Measurements from ENCODE around the gene USP36.

USP36 gene

GRCh38 chr17:78844301-78845005 is 3.8 kb upstream of the USP36 start:
- H3K4me3 ChIP-seq (ENCODE audit: low read length), result no peak overlapping the region
- TF ChIP-seq, protein P1, sequence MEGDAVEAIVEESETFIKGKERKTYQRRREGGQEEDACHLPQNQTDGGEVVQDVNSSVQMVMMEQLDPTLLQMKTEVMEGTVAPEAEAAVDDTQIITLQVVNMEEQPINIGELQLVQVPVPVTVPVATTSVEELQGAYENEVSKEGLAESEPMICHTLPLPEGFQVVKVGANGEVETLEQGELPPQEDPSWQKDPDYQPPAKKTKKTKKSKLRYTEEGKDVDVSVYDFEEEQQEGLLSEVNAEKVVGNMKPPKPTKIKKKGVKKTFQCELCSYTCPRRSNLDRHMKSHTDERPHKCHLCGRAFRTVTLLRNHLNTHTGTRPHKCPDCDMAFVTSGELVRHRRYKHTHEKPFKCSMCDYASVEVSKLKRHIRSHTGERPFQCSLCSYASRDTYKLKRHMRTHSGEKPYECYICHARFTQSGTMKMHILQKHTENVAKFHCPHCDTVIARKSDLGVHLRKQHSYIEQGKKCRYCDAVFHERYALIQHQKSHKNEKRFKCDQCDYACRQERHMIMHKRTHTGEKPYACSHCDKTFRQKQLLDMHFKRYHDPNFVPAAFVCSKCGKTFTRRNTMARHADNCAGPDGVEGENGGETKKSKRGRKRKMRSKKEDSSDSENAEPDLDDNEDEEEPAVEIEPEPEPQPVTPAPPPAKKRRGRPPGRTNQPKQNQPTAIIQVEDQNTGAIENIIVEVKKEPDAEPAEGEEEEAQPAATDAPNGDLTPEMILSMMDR (IDR thresholded peaks at IDR 0.05; ENCODE audit: insufficient read depth, low read depth, low read length, missing control alignments), result no peak
- DNase-seq (ENCODE audit: low read depth), result peak; percentile 46

- DNase-seq (ENCODE audit: low read depth), result peak; percentile 60
- H3K4me3 ChIP-seq (ENCODE audit: low read length), result no peak overlapping the region
- TF ChIP-seq, protein P1 (IDR thresholded peaks at IDR 0.05; ENCODE audit: insufficient read depth, low read depth, low read length, missing control alignments), result peak; percentile 79
Measured at GRCh38 chr17:78842881-78843565, 2.4 kb upstream of the USP36 start.

- DNase-seq (ENCODE audit: low read depth), result no peak
- peak overlapping the region; percentile 88 for H3K4me3 ChIP-seq (ENCODE audit: low read length)
- TF ChIP-seq, protein P1 (IDR thresholded peaks at IDR 0.05; ENCODE audit: insufficient read depth, low read depth, low read length, missing control alignments), result no peak
Measured at GRCh38 chr17:78840530-78840779, 159 bp downstream of the USP36 start.

- peak; percentile 48 for DNase-seq (ENCODE audit: low read depth)
- TF ChIP-seq, protein P1 (IDR thresholded peaks at IDR 0.05; ENCODE audit: insufficient read depth, low read depth, low read length, missing control alignments), result no peak
- H3K4me3 ChIP-seq (ENCODE audit: low read length), result peak overlapping the region; percentile 88
Measured at GRCh38 chr17:78839762-78840529, 668 bp downstream of the USP36 start.

DNA sequence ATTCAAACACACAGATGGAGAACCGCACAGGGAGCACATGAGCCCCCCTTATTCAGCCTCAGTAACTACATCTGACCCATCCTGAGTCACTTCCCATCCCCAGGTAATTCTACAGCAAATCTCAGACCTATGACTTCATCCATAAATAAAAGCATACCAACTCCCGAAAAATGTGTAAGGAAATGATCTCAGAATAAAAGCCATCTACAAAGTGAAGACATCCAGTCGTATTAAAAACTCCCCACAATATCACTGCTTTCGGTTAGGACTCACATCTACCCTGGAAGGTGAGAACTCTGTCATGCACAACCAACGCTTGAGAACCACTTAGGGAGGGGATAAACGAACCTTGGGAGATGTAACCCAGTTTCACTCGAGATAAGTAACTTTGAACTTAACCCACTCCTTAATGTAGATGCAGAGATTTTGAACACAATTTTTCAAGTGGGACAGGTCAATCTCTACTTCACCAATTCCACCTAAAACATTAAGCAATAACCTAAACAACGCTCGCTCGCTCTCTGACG is 1.3 kb downstream of the USP36 start:
- peak; percentile 79 for DNase-seq (ENCODE audit: low read depth)
- TF ChIP-seq, protein P1 (IDR thresholded peaks at IDR 0.05; ENCODE audit: insufficient read depth, low read depth, low read length, missing control alignments), result no peak
- peak overlapping the region; percentile 88 for H3K4me3 ChIP-seq (ENCODE audit: low read length)

DNA sequence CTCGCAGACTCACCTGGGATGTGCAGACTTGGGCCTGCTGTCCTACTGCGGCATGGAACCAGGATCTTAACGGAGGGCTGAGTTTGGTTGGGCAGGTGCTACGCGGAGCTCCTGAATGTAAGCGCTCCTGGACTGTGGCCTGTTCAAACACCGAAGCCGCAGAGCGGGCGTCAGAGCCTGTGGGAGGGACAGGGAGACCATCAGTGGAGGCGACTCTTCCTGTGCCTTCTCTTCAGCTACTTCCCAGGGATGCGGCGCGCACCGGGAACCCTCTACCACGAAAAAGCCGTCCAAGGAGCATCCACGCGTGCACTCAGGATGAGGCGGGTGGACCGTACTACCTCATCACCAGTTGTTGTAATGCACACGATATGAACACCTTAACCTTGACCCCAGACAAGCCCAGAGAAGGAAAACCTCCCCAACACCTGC is 2.0 kb downstream of the USP36 start:
- H3K4me3 ChIP-seq (ENCODE audit: low read length), result peak overlapping the region; percentile 88
- DNase-seq (ENCODE audit: low read depth), result peak; percentile 13
- TF ChIP-seq, protein P1 (IDR thresholded peaks at IDR 0.05; ENCODE audit: insufficient read depth, low read depth, low read length, missing control alignments), result no peak
